Measurements from ENCODE around the gene SNRPA.

DNA sequence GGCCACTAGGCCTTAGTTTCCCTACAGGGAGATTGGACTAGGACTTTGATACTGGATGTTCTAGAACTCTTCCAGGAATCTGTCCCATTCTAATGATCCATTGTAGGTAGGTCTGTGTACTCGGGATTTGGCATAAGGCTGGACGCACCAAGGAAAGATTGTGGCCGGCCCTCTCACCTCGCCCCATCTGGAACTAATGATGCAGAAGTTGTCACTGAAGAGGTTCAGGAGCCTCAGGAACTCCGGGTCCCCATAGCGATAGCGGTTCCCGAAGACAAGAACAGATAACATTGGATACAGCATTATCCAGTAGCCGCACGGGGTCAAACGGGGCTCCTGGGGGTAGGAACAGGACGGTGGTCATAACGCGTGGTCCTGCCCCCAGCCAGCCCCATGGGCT is 59.2 kb downstream of the SNRPA start:
- TF ChIP-seq, protein P1, sequence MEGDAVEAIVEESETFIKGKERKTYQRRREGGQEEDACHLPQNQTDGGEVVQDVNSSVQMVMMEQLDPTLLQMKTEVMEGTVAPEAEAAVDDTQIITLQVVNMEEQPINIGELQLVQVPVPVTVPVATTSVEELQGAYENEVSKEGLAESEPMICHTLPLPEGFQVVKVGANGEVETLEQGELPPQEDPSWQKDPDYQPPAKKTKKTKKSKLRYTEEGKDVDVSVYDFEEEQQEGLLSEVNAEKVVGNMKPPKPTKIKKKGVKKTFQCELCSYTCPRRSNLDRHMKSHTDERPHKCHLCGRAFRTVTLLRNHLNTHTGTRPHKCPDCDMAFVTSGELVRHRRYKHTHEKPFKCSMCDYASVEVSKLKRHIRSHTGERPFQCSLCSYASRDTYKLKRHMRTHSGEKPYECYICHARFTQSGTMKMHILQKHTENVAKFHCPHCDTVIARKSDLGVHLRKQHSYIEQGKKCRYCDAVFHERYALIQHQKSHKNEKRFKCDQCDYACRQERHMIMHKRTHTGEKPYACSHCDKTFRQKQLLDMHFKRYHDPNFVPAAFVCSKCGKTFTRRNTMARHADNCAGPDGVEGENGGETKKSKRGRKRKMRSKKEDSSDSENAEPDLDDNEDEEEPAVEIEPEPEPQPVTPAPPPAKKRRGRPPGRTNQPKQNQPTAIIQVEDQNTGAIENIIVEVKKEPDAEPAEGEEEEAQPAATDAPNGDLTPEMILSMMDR (conservative IDR thresholded peaks at IDR 0.05; ENCODE audit: low read length) = no peak
- TF ChIP-seq EZH2phosphoT487 (IDR thresholded peaks at IDR 0.05; ENCODE audit: borderline replicate concordance) = no peak

Data from Loucy (cell line).